GM21825 (cell line): Measurements from ENCODE around the gene EDEM1.
"Not testable (repeated sequence)": the region's sequence is repeated elsewhere in the genome, so short reads cannot be mapped to it uniquely, and the experiment has no call there.

ENCODE experiments used
- ATAC-seq: cut with Tn5 transposase; IDR thresholded peaks from one replicate; pipeline ENCODE4 v1.9.1; 2021; ENCODE audit warnings: mild to moderate bottlenecking, moderate library complexity; ENCODE audit not compliant: unreplicated experiment

Gene EDEM1

GRCh38 chr3:5170975-5171374 lies 16.5 kb upstream of the EDEM1 start:
- no peak for ATAC-seq

GRCh38 chr3:5172018-5172417 lies 15.5 kb upstream of the EDEM1 start:
- ATAC-seq: no peak

GRCh38 chr3:5179036-5179435 lies 8.5 kb upstream of the EDEM1 start:
- not testable (repeated sequence) for ATAC-seq

- ATAC-seq: peak; percentile 80
Observed at GRCh38 chr3:5181469-5182141, 5.9 kb upstream of the EDEM1 start.

GRCh38 chr3:5183714-5184113 lies 3.8 kb upstream of the EDEM1 start:
- not testable (repeated sequence) for ATAC-seq

GRCh38 chr3:5184499-5184898 lies 3.0 kb upstream of the EDEM1 start:
- ATAC-seq: no peak

GRCh38 chr3:5185093-5185673 lies 2.3 kb upstream of the EDEM1 start:
- ATAC-seq: no peak

- peak; percentile 16 for ATAC-seq
Observed at GRCh38 chr3:5186089-5186857, 1.2 kb upstream of the EDEM1 start.

- no peak for ATAC-seq
Observed at GRCh38 chr3:5186858-5187155, 700 bp upstream of the EDEM1 start.

GRCh38 chr3:5187920-5188418 lies 462 bp downstream of the EDEM1 start:
- ATAC-seq: peak; percentile 8

- no peak for ATAC-seq
Observed at GRCh38 chr3:5188419-5189221, 1.1 kb downstream of the EDEM1 start.

GRCh38 chr3:5190147-5190791 lies 2.8 kb downstream of the EDEM1 start:
- no peak for ATAC-seq

GRCh38 chr3:5191555-5192304 lies 4.2 kb downstream of the EDEM1 start:
- ATAC-seq: peak; percentile 10

- ATAC-seq: no peak
Observed at GRCh38 chr3:5192571-5193365, 5.3 kb downstream of the EDEM1 start.

- no peak for ATAC-seq
Observed at GRCh38 chr3:5194341-5194740, 6.8 kb downstream of the EDEM1 start.

GRCh38 chr3:5194801-5195509 lies 7.4 kb downstream of the EDEM1 start:
- peak; percentile 35 for ATAC-seq

GRCh38 chr3:5195605-5196004 lies 8.1 kb downstream of the EDEM1 start:
- no peak for ATAC-seq

GRCh38 chr3:5197022-5197421 lies 9.5 kb downstream of the EDEM1 start:
- no peak for ATAC-seq
